Activated B cell treated with CpG ODN at 0.5 μM for 24 hours (primary cell): Measurements from ENCODE around the gene GJC2. TPM values are rescaled to one million over a fixed set of nuclear protein-coding genes. Genes with fewer than 3 reads are reported as not detected.

Source experiments
- ATAC-seq: fragments of 200-7000 bp; cut with Tn5 transposase; one replicate; pipeline ENCODE4 v1.10.0; 2021; ENCODE audit warnings: low read depth, mild to moderate bottlenecking, moderate library complexity
- CTCF ChIA-PET: fragments of 350-600 bp; sonication (Branson Sonifier 250); formaldehyde crosslinking; loops from one replicate; lab custom pipeline; 2021; ENCODE audit warnings: antibody characterized with exemption; lab: Charles Lee
- POLR2A ChIA-PET: fragments of 350-600 bp; sonication (Branson Sonifier 250); formaldehyde crosslinking; loops from one replicate; lab custom pipeline; 2021; ENCODE audit warnings: antibody characterized with exemption; lab: Charles Lee
- DNase-seq: peaks from one replicate; pipeline ENCODE4 v3.0.0; 2022
- H3K27ac Mint-ChIP-seq: one replicate; pipeline ENCODE4 v1.8.0; 2020; ENCODE audit warnings: mixed read lengths
- H3K27me3 Mint-ChIP-seq: one replicate; pipeline ENCODE4 v1.8.0; 2021; ENCODE audit warnings: mixed read lengths
- H3K36me3 Mint-ChIP-seq: one replicate; pipeline ENCODE4 v1.8.0; 2021; ENCODE audit warnings: low read depth, mixed read lengths
- H3K4me1 Mint-ChIP-seq: one replicate; pipeline ENCODE4 v1.8.0; 2021; ENCODE audit warnings: mixed read lengths
- H3K4me3 Mint-ChIP-seq: one replicate; pipeline ENCODE4 v1.8.0; 2020; ENCODE audit warnings: mild to moderate bottlenecking, mixed read lengths
- H3K9me3 Mint-ChIP-seq: one replicate; pipeline ENCODE4 v1.8.0; 2020; ENCODE audit warnings: mixed read lengths
- intact Hi-C: fragments of 100-400 bp; cut with micrococcal nuclease; formaldehyde crosslinking; loops from one replicate; pipeline ENCODE4 v1.15.1; 2024
- total RNA-seq: library from RNA; stranded (reverse); gene quantifications from 2 replicates; pipeline ENCODE4 v1.2.3, GENCODE V29; 2022
- TF ChIP-seq, protein P1 (sequence below): fragments of 200-600 bp; IDR thresholded peaks from one replicate; pipeline ENCODE4 v1.8.0; 2022; ENCODE audit warnings: antibody characterized with exemption, mild to moderate bottlenecking

GJC2 gene
- total RNA-seq, 1 donor from 2014 or later: 0.35 TPM

DNA sequence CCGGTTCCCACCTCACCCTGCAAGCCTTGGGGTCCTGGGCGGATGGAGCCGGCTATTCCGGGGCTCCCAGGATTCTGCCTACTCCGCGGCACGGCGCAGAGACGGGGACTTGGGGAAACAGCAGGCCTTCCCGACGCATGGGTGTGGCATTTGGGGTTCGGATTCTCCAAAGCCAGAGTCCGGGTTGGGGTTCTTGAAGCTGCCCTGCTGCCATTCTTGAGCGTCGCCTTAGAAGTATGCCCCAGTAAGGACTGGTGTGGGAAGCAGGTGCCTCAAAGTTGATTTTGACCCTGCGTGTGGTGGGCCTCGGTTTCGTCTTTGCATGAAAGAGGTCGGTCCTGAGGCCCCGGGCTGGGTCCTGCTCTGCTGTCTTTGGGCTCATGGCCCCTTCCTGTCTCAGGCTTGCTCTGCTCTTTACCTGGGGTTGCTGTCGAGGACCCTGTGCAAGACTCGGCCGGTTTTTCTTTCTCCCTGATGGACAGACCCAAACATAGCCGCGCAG lies 9.0 kb upstream of the GJC2 start:
- peak; percentile 40 for DNase-seq
- H3K9me3 Mint-ChIP-seq: no peaks in the 10 kb centered on the region
- no peaks in the 10 kb centered on the region for H3K27me3 Mint-ChIP-seq
- peaks cover 71% of the 10 kb centered on the region for H3K4me1 Mint-ChIP-seq
- no peak for ATAC-seq
- peak overlapping the region; percentile 96 for H3K4me3 Mint-ChIP-seq
- intact Hi-C loops: loop anchor here (1.0 to 2.0 kb wide), 9 partner anchors 25 to 353 kb away; partner anchors contain the start of genes C1orf35, IBA57, MRPL55 and RNF187
- POLR2A ChIA-PET: interaction anchor here (0.6 to 5.1 kb wide), 10 partner anchors 10 to 359 kb away, joined by 3 to 134 read pairs (median 4); partner anchors contain the start of genes ARF1, IBA57, MRPL55 and TRIM11
- peak overlapping the region; percentile 99 for H3K27ac Mint-ChIP-seq
- CTCF ChIA-PET: interaction anchor here (1.4 kb wide), 1 partner anchor 25 kb away, joined by 12 read pairs; the partner anchor contains the start of gene IBA57
- H3K36me3 Mint-ChIP-seq: peaks cover 7% of the 10 kb centered on the region
- TF ChIP-seq, protein P1, sequence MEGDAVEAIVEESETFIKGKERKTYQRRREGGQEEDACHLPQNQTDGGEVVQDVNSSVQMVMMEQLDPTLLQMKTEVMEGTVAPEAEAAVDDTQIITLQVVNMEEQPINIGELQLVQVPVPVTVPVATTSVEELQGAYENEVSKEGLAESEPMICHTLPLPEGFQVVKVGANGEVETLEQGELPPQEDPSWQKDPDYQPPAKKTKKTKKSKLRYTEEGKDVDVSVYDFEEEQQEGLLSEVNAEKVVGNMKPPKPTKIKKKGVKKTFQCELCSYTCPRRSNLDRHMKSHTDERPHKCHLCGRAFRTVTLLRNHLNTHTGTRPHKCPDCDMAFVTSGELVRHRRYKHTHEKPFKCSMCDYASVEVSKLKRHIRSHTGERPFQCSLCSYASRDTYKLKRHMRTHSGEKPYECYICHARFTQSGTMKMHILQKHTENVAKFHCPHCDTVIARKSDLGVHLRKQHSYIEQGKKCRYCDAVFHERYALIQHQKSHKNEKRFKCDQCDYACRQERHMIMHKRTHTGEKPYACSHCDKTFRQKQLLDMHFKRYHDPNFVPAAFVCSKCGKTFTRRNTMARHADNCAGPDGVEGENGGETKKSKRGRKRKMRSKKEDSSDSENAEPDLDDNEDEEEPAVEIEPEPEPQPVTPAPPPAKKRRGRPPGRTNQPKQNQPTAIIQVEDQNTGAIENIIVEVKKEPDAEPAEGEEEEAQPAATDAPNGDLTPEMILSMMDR: no peak

DNA sequence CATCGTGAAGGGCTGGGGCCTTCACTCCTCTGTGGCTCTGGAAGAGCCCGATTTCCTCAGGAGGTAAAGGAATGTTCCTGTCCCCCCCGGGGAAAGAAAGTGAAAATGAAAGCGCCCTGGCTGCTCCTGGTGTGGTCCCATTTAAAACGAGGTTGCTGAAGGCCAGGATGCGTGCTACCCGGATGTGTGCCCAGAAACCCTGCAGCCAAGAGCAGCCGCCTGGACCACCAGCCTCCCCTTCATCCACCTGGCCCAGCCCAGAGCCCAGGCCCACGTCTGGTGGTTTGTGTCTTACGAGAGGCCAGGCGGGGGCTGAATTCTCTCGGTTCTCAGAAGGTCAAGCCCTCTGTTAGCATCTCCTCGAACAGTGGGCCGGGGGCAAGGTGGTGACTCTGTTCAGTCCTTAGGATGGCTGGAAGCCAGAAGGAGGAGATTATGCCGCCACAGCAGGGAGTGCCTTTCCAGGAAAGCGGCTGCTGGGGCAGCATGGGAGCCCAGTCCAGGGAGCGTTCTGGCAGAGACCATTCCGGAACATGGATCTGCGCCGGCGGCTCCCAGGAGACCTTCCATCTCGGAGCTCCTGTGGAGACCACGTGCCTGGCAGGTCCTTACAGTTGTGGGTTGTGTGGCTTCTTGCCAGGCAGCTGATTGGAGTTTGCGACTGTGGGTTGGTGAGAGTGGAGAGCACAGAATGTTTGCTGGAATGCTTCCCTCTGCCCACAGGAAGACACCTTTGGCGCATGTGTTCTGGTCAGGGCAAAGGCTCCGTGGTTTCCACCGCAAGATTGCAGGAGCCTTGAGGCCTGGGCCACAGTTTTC lies 8.3 kb upstream of the GJC2 start:
- Mint-ChIP-seq H3K9me3 (no peaks in the 10 kb centered on the region), H3K4me1 (peaks cover 69% of the 10 kb centered on the region), H3K27ac (peak overlapping the region; percentile 99)

DNA sequence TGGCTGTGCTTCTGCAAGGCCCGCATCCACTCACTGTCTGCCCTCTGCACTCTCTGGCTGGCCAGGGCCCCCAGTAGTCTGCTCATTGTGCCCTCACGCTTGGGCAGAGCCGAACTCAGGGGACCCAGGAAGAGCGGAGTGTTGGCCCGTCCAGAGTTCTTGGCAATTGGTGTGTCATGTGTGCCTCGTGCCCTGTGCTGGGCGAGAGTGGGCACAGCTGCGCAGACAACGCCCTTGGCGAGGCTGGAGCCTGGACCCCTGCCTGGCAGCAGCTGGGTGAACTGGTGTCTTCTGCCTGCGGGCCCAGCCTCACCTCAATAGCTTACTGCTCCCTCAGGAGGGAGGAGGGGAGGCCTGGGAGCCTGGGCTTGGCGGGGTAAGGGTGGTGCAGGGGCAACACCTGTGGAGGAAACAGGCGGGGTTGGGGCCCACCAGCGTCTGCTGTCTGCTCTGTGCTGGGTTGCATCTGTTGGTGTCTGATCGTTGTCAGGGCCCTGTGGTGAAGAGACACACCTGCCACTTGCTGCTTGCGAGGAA lies 7.5 kb upstream of the GJC2 start:
- Mint-ChIP-seq H3K4me1 (peaks cover 61% of the 10 kb centered on the region), H3K4me3 (no peak overlapping the region), H3K9me3 (no peaks in the 10 kb centered on the region), H3K27ac (no peak overlapping the region), H3K36me3 (peaks cover 18% of the 10 kb centered on the region), H3K27me3 (no peaks in the 10 kb centered on the region)
- TF ChIP-seq, protein P1: no peak
- ATAC-seq: no peak
- POLR2A ChIA-PET: interaction anchor here (2.1 kb wide), 1 partner anchor 23 kb away, joined by 17 read pairs; the partner anchor contains the start of gene IBA57
- no peak for DNase-seq
- CTCF ChIA-PET: interaction anchor here (1.5 kb wide), 1 partner anchor 23 kb away, joined by 4 read pairs; the partner anchor contains the start of gene IBA57
- intact Hi-C loops: no loop called here

More for the DNA sequence above, 8.3 kb upstream of the GJC2 start:
- intact Hi-C loops: loop anchor here (2.0 kb wide), 2 partner anchors 33 to 265 kb away; partner anchors contain the start of gene TRIM11
- DNase-seq: no peak
- Mint-ChIP-seq H3K36me3 (peaks cover 13% of the 10 kb centered on the region), H3K27me3 (no peaks in the 10 kb centered on the region), H3K4me3 (peak overlapping the region; percentile 96)
- POLR2A ChIA-PET: interaction anchor here (1.5 to 5.1 kb wide), 3 partner anchors 24 to 72 kb away, joined by 4 to 134 read pairs (median 17); partner anchors contain the start of gene IBA57
- TF ChIP-seq, protein P1: no peak
- CTCF ChIA-PET: interaction anchor here (1.4 kb wide), 1 partner anchor 24 kb away, joined by 12 read pairs; the partner anchor contains the start of gene IBA57
- ATAC-seq: no peak

DNA sequence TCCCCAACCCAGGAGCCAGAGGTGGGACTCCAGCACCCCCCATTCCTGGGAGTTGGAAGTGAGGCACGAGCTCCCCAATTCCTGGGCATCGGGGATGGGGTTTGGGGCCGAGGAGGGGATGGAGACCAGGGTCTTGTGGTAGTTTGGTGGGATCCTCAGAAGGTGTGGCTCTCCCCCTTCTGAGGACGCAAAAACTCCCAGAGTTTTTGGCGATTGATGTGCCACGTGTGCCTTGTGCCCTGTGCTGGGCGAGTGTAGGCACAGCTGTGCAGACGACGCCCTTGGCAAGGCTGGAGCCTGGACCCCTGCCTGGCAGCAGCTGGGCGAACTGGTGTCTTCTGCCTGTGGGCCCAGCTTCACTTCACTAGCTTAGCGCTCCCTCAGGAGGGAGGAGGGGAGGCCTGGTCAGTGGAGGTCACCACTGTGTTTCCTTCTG lies 7.0 kb upstream of the GJC2 start:
- H3K36me3 Mint-ChIP-seq: peaks cover 22% of the 10 kb centered on the region
- TF ChIP-seq, protein P1: no peak
- ATAC-seq (no peak), DNase-seq (no peak)
- no peaks in the 10 kb centered on the region for H3K27me3 Mint-ChIP-seq
- no peak overlapping the region for H3K27ac Mint-ChIP-seq
- H3K4me1 Mint-ChIP-seq: peaks cover 56% of the 10 kb centered on the region
- POLR2A ChIA-PET: interaction anchor here (2.1 kb wide), 1 partner anchor 23 kb away, joined by 17 read pairs; the partner anchor contains the start of gene IBA57
- no peaks in the 10 kb centered on the region for H3K9me3 Mint-ChIP-seq
- no peak overlapping the region for H3K4me3 Mint-ChIP-seq
- intact Hi-C loops: no loop called here
- CTCF ChIA-PET: interaction anchor here (1.0 to 1.5 kb wide), 2 partner anchors 12 to 22 kb away, joined by 3 to 4 read pairs; partner anchors contain the start of gene IBA57
